Left renal cortex interstitium (tissue), 4 donors: ENCODE data around the gene TM2D3. TPM values are rescaled to one million over a fixed set of nuclear protein-coding genes. Genes with fewer than 3 reads are reported as not detected.
A peak's percentile ranks its signal among the peaks of the same experiment; 100 is the strongest.

ENCODE experiments used
- DNase-seq, 4 donors: peaks; one replicate each; pipeline ENCODE4 v3.0.0-alpha.2; 2013; ENCODE audit warnings: low read depth in 4 of 4, low spot score in 2 of 4, missing footprints in 1 of 4
- polyA plus RNA-seq, 4 donors: library from polyadenylated mRNA; unstranded; fragments of 120-200 nt; gene quantifications; one replicate each; pipeline ENCODE4 v1.2.1, GENCODE V29; 2013; ENCODE audit not compliant: insufficient read length in 4 of 4

Gene TM2D3, protein sequence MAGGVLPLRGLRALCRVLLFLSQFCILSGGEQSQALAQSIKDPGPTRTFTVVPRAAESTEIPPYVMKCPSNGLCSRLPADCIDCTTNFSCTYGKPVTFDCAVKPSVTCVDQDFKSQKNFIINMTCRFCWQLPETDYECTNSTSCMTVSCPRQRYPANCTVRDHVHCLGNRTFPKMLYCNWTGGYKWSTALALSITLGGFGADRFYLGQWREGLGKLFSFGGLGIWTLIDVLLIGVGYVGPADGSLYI
- 10 to 100 TPM; 63.2 to 67.7 (median 65.9) TPM for polyA plus RNA-seq

DNA sequence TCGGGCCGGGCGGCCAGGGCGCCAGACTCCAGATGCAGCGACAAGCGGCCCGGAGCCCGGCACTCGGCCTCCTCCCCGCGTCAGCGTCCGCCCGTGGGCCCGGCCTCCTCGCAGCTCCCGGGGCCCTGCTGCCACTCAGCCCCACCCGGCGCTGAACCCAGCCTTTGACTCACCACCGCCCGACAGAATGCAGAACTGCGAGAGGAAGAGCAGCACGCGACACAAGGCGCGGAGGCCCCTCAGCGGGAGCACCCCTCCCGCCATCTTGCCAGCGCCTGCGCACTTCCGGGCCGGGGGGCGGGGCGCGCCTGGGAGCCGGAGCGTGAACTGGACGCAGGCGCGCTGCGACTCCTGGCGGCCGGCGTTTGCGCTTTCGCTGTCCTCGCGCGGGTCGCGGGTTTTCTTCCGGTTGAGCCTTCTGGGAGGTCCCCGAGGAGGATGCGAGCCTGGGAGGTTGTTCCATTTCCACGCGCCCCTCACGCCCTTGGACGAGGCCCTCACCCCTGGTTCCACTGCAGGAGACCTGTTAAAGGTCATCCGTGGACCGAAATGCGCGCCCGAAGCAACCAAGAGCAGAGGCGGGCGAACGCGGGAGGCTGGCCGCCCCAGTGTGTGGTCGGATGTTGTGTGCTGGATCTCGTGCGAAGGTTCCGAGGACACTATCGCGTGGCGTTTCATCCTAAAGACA is at the start of gene TM2D3:
TM2D3 (minus strand) TSS at position 284 of the 688 bp plus-strand sequence; CDS start at position 264, 20 bp downstream.
- DNase-seq: peak; percentile 80 to 90 (median 86)

DNA sequence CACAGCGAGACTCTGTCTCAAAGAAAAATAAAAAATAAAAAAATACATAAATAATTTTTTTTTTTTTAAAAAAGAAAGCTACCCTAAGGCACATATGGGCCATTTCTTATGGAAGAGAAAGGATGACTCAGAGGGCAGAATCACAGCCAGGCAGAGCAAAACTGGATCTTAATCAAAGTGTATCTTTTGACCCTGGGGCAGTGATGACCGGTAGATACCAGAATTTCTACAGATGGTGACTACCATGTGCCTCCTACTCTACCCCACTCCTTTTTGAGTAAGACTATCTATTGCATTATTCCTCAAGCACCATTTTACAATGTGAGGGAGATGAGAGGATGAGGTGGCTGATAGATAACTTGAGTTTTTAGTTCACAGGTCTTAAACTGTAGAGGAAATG is 46.1 kb upstream of the TM2D3 start:
- DNase-seq: no peak

DNA sequence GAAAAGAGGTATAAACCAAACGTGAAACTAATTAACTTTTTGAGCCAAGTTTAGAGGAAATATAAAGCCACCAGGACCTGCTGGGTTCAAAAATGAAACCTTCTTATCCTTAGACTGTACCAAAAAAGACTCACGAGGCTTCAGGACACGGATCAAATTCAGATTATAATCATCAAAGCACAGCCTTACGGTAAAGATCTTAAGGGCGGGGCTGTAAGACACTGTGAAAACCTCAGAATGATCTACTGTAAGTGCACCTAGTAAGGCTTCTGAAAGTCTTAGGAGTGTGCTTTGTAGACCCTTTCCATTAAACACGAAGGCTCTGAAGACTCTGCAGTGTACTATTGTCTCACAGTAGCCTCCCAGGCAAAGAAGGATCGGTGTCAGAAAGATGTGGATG is 45.3 kb upstream of the TM2D3 start:
- no peak for DNase-seq

DNA sequence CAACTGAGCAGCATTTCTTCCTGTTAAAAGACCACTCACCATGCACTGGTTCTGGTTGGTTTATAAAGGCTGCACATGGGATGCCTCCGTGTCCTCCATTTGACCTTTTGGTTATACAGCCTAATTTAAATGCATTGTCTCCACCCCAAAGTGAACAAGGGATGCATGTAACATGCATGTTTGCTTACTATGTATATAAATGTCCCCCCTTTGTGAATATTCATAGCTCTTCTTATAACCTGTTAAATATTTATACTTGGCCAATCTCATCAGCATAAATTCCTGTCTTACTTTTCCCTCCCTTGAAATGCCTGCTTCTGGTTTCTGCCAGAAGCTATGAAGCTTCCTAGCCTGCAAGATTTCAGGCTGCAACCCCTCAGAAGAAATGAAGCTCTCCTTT is 44.6 kb upstream of the TM2D3 start:
- DNase-seq: no peak

DNA sequence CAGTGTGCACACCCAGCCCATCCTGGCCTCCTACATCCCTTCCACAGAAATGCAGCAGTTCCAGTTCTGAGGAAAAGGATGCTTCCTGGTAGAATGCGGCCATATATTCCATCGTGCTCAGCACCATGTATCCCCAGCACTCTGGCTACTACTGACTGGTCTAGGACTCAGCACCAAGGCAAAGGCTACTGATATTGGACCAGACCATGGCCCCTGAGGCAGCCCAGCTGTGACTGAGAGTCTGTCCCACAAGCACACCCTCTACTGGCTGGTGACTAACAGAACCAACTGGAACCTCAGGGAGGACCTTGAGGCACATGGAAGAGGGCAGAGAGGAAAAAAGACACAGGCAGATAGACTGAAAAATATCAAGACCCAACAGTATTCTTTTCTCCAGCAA is 42.1 kb upstream of the TM2D3 start:
- DNase-seq: no peak

DNA sequence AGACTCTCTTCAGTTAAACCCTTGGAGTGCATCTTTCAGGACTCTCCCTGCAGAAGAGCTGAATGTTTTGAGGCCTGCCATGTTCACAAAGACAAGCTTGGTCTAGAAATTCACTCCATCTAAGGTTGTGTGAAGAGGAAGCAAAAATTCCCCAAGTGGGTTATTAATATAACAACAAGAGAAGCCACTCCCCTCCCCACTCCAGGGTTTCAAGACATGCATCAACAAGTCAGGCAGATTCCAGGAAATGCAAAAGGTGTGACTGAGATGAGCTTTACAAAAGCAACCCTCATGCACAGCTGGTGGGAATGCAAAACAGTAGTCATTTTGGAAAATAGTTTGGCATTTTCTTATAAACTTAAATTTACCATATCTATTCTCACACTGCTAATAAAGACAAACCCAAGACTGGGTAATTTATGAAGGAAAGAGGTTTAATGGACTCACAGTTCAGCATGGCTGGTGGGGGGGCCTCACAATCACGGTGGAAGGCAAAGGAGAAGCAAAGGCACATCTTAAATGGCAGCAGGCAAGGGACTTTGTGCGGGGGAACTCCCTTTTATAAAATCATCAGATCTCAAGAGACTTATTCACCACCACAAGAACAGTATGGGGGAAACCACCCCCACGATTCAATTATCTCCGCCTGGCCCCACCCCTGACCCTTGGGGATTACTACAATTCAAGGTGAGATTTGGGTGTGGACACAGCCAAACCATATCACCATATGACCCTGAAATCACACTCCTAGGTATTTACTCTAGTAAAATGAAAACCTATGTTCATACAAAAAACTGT is 40.8 kb upstream of the TM2D3 start:
- no peak for DNase-seq

DNA sequence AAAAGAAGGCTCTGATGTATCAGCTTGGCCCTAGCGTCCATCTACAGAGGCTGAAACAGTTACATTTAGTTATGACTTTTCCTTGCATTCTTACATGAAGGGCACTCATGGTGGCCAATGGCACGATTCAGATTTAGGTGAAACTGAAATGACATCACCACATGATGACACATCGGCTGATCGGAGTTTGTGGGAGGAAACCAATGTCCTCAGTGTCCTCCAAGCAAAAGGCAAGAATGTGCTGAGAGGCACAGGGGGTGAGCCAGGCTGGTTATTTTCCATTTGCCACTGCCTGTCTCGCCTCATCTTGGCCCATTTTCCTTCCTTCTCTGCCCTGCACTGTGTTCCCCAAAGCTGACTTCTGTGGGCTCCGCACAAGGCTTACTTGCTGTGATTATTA is 37.7 kb upstream of the TM2D3 start:
- no peak for DNase-seq

DNA sequence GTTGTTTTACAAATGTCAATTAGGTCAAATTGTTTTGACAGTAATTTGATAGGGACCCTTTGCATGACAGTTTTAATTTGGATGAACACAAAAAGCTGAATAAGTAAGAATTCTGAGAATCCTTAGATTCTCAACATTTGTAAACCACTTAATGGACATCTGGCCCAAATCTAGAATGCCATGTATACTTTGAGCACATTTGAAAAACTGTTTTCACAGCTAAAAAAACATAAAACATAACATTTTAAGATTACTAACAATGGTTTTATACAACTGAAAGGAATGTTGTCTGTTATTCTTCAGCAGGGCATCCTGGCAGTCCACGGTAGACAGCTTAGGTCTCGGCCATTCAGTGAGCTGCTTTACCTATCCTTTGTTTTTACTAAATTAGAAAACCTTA is 34.5 kb upstream of the TM2D3 start:
- DNase-seq: no peak

DNA sequence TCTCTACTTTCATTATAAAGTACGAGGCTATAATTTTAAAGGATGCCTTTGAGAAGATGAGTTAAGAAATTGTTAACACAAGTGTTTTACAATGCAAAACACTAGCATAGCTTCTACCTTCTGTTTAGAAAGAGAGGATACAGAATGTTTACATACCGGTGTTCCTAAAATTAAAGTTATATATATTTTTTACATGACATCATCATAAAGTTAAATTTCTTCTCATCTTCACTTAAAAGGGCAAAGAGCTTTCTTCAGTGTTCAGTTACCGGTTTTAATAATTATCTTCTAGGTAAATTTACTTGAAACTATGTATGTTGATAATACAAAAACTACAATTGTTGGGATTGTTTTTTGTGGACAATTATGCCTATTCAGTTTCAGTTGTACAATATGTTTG is 32.7 kb upstream of the TM2D3 start:
- no peak for DNase-seq

DNA sequence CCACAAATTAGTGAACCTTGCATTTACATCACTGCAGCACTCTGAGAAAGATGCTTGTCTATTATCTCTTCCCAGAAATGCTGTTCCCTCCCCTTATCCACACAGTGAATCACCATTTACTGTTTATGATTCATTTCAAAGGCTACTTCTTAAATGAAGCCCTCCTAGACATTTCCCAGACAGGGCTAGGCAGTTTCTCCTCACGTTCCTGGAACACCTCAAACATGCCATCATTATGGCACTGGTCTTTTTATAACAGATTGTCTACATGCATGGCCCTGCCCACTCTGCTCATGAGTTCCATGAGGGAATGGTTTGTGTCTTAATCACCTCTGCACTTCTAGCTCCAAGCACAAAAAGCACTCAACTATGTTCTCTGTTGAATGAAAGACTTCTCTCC is 32.2 kb upstream of the TM2D3 start:
- DNase-seq: no peak

DNA sequence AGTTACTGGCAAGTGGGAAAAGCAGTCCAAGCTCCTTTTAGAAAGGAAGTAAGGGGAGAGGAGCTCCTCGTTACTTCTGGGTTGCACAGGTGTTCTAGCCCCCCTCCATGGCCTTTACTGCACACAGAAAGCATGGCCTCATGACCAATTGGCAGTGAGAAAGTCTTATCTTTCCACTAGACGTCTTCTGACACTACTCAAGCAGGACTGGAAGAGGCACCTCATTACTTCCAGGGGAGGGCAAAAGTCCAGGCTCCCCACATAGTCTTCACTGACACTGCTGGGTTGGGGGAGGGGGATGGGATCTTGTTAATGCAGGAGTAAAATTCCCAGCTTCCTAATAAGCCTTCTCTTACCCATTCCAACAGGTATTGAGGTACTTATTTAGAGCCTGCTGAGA is 27.6 kb upstream of the TM2D3 start:
- no peak for DNase-seq

DNA sequence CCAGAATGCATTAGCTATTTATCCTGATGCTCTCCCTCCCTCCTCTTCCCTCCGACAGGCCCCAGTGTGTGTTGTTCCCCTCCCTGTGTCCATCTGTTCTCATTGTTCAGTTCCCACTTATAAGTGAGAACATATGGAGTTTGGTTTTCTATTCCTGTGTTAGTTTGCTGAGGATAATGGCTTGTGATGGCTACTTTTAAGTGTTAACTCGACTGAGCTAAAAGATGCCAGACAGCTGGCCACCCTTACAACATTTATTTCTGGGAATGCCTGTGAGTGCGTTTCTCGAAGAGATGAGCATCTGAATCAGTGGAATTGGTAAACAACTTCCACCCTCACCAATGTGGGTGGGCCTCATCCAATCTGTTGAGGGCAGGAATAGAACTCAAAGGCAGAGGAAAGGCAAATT is 24.7 kb upstream of the TM2D3 start:
- DNase-seq: no peak

DNA sequence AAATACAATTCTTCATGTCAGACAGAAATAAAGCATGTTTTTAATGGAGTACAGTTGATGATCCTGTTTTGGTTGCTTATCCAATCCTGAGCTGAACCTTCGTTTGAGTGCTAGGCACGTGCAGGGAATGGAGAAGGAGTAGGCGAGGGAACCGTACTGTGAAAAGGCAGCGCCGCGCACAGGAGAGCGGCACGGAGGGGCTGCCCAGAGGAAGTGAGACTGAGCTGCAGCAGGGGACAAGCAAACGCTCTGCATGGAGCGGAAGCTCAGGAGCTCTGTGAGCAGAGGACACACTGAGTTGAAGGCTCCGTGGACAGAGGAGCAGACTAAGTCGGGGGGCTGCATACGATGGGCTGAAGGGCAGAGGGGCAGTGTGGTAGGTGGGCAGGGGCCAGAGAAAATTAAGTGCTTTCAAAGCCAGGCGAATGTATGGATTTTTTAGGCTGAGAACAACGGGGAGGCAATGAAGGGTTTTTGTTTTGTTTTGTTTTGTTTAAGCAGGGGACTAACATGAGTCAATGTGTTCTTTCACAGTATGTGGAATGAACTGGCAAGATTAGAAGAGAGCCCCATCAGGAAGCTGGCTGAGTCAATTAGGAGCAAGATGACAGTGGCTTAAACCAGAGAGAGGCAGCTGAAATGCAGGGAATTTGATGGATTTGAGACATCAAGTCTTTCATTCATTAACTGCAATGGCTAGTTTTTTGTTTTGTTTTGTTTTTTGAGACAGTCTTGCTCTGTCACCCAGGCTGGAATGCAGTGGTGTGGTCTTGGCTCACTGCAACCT is 23.8 kb upstream of the TM2D3 start:
- DNase-seq: no peak

DNA sequence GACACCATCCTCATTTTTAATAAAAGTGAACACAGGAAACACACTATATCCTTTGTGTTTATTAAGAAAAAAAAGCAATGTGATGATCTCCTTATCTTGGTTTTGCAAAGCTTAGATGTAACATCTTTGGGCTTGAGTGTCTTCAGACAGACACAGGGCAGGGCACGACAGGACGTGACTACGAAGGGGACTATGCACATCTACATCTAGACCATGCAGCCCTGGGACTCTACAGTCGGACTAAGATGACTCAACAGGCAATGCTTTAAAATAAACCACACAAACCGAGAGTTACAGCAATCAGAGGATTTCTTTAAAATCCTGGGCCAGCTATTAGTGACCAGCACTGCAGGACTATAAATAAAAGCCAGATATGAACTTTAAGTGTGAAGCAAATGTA is 22.8 kb upstream of the TM2D3 start:
- no peak for DNase-seq

DNA sequence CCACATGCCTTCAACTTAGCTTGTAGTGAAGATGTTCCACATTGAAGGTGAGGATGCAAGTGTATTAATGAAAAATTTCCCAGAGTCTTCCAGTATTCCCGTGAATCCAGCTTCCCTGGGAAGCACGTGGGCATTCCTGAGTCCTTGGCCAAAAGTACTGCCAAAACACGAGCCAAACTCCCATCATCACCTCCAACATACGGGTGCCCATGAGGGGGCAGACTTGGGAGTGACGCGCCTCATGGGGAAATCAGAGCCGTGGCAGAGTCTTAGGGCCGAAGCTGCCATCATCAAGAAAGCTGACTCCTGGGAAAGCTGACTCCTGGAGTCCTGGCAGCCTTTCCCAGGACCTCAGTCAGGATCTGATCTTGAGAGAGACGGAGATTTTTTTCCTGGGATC is 20.1 kb upstream of the TM2D3 start:
- no peak for DNase-seq

DNA sequence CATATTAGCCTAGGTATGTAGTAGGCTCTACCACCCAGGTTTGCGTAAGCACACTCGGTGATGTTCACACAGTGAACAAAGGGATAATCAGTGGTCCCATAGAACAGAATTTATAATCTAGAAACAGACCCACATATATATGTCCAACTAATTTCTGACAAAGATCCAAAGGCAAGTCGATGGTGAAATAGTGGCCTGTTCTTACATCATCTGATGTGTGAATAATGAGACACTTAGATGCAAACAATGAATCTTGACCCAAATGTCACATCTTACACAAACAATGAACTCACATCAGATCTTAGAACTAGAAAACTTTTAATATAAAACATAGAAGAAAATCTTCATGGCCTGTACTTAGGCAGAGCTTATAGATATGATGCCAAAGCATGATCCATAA is 17.6 kb upstream of the TM2D3 start:
- DNase-seq: no peak

DNA sequence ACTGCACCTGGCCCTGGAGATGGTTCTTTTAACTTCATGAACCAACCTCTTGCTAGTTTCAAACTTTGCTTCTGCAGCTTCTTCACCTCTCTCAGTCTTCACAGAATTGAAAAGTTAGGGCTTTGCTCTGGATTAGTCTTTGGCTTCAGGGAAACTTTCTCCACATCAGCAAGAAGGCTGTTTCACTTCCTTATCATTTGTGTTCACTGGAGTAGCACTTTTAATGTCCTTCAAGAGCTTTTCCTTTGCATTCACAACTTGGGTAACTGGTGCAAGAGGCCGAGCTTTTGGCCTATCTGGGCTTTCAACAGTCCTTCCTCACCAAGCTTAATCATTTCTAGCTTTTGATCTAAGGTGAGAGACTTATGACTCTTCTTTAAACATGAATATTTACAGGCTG is 15.7 kb upstream of the TM2D3 start:
- no peak for DNase-seq

DNA sequence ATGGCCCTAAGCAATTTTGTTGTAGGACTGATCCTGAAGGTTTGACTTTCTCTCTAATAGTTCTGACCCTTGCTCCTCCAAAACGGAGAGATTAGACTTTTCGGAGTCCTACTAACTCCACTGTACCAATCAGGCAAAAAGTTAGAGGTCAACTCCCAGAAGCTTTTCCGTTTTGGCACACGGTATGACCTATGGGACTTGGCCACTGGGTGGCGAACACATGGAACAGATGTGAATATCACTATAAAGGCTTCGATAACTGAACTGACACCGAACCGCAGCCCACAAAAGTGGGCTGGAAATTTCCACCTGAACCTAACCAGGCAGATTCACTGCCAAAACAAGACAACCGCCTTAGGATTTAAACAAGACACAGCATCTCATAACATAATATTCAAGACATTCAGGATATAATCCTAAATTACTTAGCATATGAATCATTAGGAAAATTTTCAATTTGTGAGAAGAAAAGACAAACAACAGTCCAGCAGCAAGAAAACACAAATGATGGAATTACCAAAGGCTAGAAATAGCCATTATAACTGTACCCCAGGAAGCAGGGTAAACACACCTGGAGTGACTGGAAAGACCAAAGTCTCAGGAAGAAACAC is 12.2 kb upstream of the TM2D3 start:
- no peak for DNase-seq

DNA sequence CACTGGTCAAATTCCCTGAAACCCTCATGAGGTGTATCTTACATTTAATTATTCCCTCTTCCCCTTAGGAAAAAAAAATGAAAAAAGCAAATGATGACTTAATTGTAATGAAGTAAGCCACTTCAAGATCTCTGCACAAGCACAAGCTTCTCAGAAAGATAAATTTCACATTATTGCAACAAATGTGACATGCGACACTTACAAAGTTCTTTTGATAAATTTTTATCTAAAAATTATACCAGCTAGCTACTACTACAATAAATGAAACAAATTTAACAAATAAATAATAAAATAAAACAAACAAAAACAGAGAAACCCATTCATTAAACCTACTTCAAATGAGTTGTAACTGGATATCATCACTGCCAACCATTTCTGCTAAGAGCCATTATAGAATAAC is 10.0 kb upstream of the TM2D3 start:
- no peak for DNase-seq

DNA sequence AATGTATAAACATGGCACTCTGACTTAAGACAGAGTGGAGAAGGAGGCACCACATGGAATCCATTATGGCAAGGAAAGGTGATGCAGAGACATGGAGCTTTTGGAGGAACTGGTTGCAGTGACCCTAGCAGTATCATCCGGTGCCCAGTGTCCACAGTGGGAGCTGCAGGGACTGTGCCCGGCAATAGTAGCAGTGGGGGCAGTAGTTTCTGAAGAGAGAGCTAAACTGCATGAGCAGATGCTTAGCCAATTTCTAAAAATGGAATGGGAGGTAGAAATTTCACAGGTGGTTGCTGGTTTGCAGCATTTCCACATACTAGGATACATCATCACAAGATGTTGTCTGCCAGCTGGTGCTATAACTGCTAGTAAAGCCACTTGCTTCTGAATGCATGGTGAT is 7.8 kb upstream of the TM2D3 start:
- DNase-seq: no peak
